Esophagus muscularis mucosa (tissue), 4 donors: Measurements from ENCODE around the gene IPO9. TPM values are rescaled to one million over a fixed set of nuclear protein-coding genes. Genes with fewer than 3 reads are reported as not detected.
A peak's percentile ranks its signal among the peaks of the same experiment; 100 is the strongest.

Experiments used
- DNase-seq: peaks from one replicate; pipeline ENCODE4 v3.0.0-alpha.2; 2017; ENCODE audit errors: extremely low spot score
- H3K27ac ChIP-seq, 4 donors: fragments of 200-600 bp; sonication (generic); replicated peaks in 1 of 4; 1 replicate in 3 of 4; 2 replicates in 1 of 4; pipeline ENCODE4 v1.5.1; 2016 to 2019; ENCODE audit warnings: mild to moderate bottlenecking in 1 of 4
- H3K27me3 ChIP-seq, 4 donors: fragments of 200-600 bp; sonication (generic); one replicate each; pipeline versions ENCODE4 v1.5.1 to v1.6.0; 2016 to 2019
- H3K36me3 ChIP-seq, 4 donors: fragments of 200-600 bp; sonication (generic); one replicate each; pipeline ENCODE4 v1.5.1; 2016 to 2019
- H3K4me1 ChIP-seq, 4 donors: fragments of 200-600 bp; sonication (generic); one replicate each; pipeline ENCODE4 v1.5.1; 2016 to 2019
- H3K4me3 ChIP-seq, 4 donors: fragments of 200-600 bp; sonication (generic); 1 replicate in 2 of 4; 2 replicates in 2 of 4; pipeline ENCODE4 v1.5.1; 2016 to 2019; ENCODE audit warnings: mild to moderate bottlenecking in 4 of 4, moderate library complexity in 1 of 4
- H3K9me3 ChIP-seq, 4 donors: fragments of 200-600 bp; sonication (generic); 1 replicate in 3 of 4; 2 replicates in 1 of 4; pipeline ENCODE4 v1.5.1; 2016 to 2019
- EP300 ChIP-seq: sonication (generic); formaldehyde crosslinking; IDR thresholded peaks from one replicate; pipeline ENCODE4 v1.6.1; 2017; ENCODE audit warnings: antibody characterized with exemption
- POLR2A ChIP-seq: fragments of 450-650 bp; IDR thresholded peaks from one replicate; pipeline ENCODE4 v1.6.1; 2017; ENCODE audit warnings: antibody characterized with exemption, moderate library complexity, mild to moderate bottlenecking, low read depth
- POLR2AphosphoS5 ChIP-seq, 2 donors: sonication (generic); formaldehyde crosslinking; IDR thresholded peaks; one replicate each; pipeline ENCODE4 v1.6.1; 2017; ENCODE audit warnings: antibody characterized with exemption in 2 of 2
- WGBS: methylation state at CpG from one replicate; pipeline ENCODE4 v1.1.5; 2018; 5-methylcytosine and 5-hydroxymethylcytosine counted together
- intact Hi-C: fragments of 100-400 bp; cut with DNase I; formaldehyde crosslinking; loops from one replicate; pipeline ENCODE4 v1.15.1; 2023
- total RNA-seq, 4 donors: library from RNA; depleted of rRNA; stranded (reverse); fragments of >200 nt; gene quantifications; one replicate each; pipeline versions ENCODE4 v1.1.0 to v1.2.1, GENCODE V29; 2016
- TF ChIP-seq, protein P1 (sequence below), 3 experiments: fragments of 200-600 bp in 2 of 3; fragments of 450-650 bp in 1 of 3; sonication (generic) in 2 of 3; IDR thresholded peaks; one replicate each; pipeline ENCODE4 v1.5.1; 2017 to 2019; ENCODE audit warnings: antibody characterized with exemption in 3 of 3, mild to moderate bottlenecking in 2 of 3, moderate library complexity in 1 of 3

The IPO9 gene
- total RNA-seq, 4 donors from 2014 or later, result 17.4 to 31.8 (median 23.1) TPM

DNA sequence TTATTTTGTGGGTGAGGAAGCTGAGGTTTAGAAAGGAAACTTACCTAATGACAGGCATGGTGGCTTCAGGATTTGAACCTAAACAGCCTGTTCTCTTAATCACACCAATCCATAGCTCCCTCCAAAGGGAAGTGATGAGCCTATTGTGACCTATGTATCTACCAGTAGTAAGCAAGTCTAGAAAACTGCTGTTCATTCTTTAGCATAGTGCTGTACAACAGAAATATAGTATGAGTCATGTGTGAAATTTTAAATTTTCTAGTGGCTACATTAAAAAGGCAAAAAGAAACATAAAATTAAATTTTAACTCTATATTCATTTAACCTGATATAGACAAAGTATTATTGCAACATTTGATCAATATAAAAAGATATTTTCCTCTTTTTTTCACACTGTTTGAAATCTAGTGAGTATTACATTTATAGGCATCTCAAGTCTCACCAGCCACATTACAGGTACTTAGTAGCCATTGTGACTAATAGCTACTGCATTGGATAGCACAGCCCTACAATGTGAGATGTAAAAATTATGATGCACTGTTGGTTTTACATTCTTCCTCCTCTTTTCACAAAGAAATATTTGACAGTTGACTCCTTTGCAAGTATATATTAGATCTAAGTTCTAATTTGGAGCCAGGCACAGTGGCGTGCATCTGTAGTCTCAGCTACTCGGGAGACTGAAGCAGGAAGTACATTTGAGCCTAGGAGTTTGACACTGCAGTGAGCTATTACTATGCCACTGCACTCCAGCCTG is 16.6 kb downstream of the IPO9 start:
- 64% methylated on average over 2 of the region's 2 CpGs for WGBS
- intact Hi-C loops, result no loop called here
- no peak for DNase-seq
- H3K36me3 ChIP-seq, result peaks cover 0 to 16% (median 8%) of the 10 kb centered on the region in 4 donors
- peaks cover 14 to 22% (median 18%) of the 10 kb centered on the region in 4 donors for H3K4me1 ChIP-seq
- no peak overlapping the region for H3K4me3 ChIP-seq
- no peaks in the 10 kb centered on the region for H3K27me3 ChIP-seq
- no peaks in the 10 kb centered on the region for H3K9me3 ChIP-seq
- no peak overlapping the region for H3K27ac ChIP-seq
- TF ChIP-seq, protein P1, sequence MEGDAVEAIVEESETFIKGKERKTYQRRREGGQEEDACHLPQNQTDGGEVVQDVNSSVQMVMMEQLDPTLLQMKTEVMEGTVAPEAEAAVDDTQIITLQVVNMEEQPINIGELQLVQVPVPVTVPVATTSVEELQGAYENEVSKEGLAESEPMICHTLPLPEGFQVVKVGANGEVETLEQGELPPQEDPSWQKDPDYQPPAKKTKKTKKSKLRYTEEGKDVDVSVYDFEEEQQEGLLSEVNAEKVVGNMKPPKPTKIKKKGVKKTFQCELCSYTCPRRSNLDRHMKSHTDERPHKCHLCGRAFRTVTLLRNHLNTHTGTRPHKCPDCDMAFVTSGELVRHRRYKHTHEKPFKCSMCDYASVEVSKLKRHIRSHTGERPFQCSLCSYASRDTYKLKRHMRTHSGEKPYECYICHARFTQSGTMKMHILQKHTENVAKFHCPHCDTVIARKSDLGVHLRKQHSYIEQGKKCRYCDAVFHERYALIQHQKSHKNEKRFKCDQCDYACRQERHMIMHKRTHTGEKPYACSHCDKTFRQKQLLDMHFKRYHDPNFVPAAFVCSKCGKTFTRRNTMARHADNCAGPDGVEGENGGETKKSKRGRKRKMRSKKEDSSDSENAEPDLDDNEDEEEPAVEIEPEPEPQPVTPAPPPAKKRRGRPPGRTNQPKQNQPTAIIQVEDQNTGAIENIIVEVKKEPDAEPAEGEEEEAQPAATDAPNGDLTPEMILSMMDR (IDR thresholded peaks at IDR 0.05), result no peak
- TF ChIP-seq POLR2A, result no peak

DNA sequence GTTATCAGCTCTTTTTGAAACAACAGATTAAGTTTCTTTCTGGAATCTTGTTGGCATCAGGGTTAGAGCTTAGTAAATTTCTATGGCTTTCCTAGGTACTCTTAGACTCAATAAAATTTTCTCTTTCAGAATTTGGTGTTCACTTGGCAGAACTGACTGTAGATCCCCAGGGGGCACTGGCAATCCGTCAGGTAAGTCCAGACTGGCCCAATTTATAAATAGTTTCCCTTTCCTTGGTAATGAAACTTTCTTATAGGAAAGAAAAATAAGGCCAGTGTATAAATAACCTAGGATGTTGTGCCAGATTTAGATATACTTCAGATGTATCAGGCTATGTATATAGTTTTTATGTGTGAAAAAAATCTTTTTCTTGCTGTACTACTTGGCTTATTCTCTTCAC is 18.2 kb downstream of the IPO9 start:
- Histone ChIP-seq H3K4me1 (peaks cover 20 to 27% (median 24%) of the 10 kb centered on the region in 4 donors), H3K27ac (no peak overlapping the region), H3K9me3 (no peaks in the 10 kb centered on the region), H3K4me3 (no peak overlapping the region), H3K27me3 (no peaks in the 10 kb centered on the region), H3K36me3 (peaks cover 0 to 29% (median 18%) of the 10 kb centered on the region in 4 donors)
- 50% methylated on average over 1 of the region's 1 CpG for WGBS
- intact Hi-C loops, result no loop called here
- TF ChIP-seq EP300 (no peak), POLR2A (no peak), POLR2AphosphoS5 (IDR thresholded peaks at IDR 0.05) (no peak)
- TF ChIP-seq, protein P1 (IDR thresholded peaks at IDR 0.05), result no peak
- DNase-seq, result no peak

DNA sequence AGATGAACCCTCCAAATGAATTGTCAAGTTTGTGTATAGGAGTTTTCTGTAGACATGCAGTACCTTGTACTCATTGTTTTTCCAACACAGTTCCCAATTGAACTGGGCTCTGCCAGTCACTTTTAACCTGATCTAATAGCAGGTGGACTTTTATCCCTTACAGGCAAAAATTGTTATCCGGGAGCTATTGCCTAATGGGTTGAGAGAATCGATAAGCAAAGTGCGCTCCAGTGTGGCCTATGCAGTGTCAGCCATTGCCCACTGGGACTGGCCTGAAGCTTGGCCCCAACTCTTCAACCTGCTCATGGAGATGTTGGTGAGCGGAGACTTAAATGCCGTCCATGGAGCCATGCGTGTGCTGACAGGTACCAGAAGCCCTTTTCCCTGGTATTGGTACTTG is 19.3 kb downstream of the IPO9 start:
- no peaks in the 10 kb centered on the region for H3K27me3 ChIP-seq
- H3K4me1 ChIP-seq, result peaks cover 20 to 27% (median 24%) of the 10 kb centered on the region in 4 donors
- H3K9me3 ChIP-seq, result no peaks in the 10 kb centered on the region
- no peak for DNase-seq
- intact Hi-C loops, result no loop called here
- peaks cover 10 to 40% (median 29%) of the 10 kb centered on the region in 4 donors for H3K36me3 ChIP-seq
- 96% methylated on average over 6 of the region's 6 CpGs for WGBS
- no peak overlapping the region for H3K4me3 ChIP-seq
- H3K27ac ChIP-seq, result no peak overlapping the region
- TF ChIP-seq EP300 (no peak), POLR2A (no peak), POLR2AphosphoS5 (IDR thresholded peaks at IDR 0.05) (no peak)
- TF ChIP-seq, protein P1 (IDR thresholded peaks at IDR 0.05), result no peak

DNA sequence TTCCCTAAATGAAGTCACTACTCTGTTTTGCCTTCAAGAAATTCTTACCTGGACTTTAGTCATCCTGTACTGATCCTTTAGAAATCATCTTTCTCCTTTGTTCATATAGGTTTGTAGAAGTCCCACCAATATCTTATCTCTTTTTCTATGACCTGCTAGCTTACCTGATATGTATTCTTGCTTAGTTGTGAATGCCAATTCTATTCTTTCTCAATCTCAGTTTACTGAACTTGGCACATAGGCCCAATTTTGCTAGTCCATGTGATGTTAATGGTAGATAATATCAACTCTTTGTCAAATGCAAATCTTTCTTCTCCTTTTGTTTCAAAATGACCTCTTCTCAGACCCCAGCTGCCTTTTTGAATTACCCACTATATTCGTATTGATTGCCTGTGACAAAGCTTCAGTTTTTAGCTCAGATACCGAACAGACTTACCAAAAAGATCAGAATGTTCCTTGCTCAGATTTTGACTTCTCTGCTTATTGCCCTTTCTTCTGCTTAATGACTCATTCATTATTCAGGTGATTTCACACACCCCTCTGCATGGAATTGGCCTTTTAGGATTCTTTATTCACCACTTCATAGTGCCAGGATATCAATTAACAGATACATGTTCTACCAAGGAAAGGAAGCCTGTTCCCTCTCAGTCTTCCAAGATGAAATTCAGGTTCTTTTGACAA is 20.6 kb downstream of the IPO9 start:
- H3K4me3 ChIP-seq, result no peak overlapping the region
- peaks cover 23 to 53% (median 42%) of the 10 kb centered on the region in 4 donors for H3K36me3 ChIP-seq
- no peaks in the 10 kb centered on the region for H3K9me3 ChIP-seq
- H3K27me3 ChIP-seq, result no peaks in the 10 kb centered on the region
- peak overlapping the region; percentile 55 to 66 (median 62) for H3K27ac ChIP-seq
- TF ChIP-seq EP300 (no peak), POLR2AphosphoS5 (IDR thresholded peaks at IDR 0.05) (peak in 1 of 2 donors; percentile 32)
- 75% methylated on average over 2 of the region's 2 CpGs for WGBS
- intact Hi-C loops, result no loop called here
- DNase-seq, result no peak
- H3K4me1 ChIP-seq, result peaks cover 20 to 27% (median 24%) of the 10 kb centered on the region in 4 donors

DNA sequence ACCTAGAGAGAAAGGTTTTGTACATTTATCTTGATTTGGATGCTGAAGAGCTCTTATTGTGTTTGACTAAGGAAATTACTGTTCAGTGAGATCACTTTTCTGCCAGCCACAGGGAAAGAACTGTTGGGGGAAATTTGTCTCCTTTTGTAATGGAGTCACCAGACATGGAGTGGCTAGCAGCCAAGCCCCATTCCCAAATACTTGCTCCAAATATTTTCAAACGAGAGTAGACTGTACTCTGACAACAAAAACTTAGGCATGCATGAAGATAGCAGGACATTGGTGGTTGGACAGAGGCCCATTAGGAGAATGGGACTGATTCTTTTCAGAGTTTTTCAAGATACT is 21.1 kb downstream of the IPO9 start:
- H3K36me3 ChIP-seq, result peaks cover 28 to 58% (median 47%) of the 10 kb centered on the region in 4 donors
- H3K27ac ChIP-seq, result peak overlapping the region; percentile 55 to 66 (median 62)
- no peak for TF ChIP-seq POLR2AphosphoS5 (IDR thresholded peaks at IDR 0.05)
- TF ChIP-seq POLR2A, result no peak
- no peak for TF ChIP-seq EP300
- TF ChIP-seq, protein P1 (IDR thresholded peaks at IDR 0.05), result no peak
- peaks cover 20 to 27% (median 24%) of the 10 kb centered on the region in 4 donors for H3K4me1 ChIP-seq
- H3K27me3 ChIP-seq, result no peaks in the 10 kb centered on the region
- H3K4me3 ChIP-seq, result no peak overlapping the region
- intact Hi-C loops, result no loop called here
- no peaks in the 10 kb centered on the region for H3K9me3 ChIP-seq
- WGBS, result 8% methylated on average over 1 of the region's 1 CpG
- DNase-seq, result no peak
